ENCODE results near the gene CTNNAL1.

Gene CTNNAL1

GRCh38 chr9:109022873-109023272, 9.6 kb upstream of the CTNNAL1 start:
- DNase-seq: peak in 1 of 2 experiments; percentile 6

GRCh38 chr9:109020581-109021511, 7.5 kb upstream of the CTNNAL1 start:
- DNase-seq: no peak

- DNase-seq: no peak
Observed at GRCh38 chr9:109020113-109020512, 6.8 kb upstream of the CTNNAL1 start.

- DNase-seq: no peak
Observed at GRCh38 chr9:109019420-109019819, 6.1 kb upstream of the CTNNAL1 start.

GRCh38 chr9:109017493-109017892, 4.2 kb upstream of the CTNNAL1 start:
- no peak for DNase-seq

- DNase-seq: no peak
Observed at GRCh38 chr9:109017061-109017460, 3.8 kb upstream of the CTNNAL1 start.

GRCh38 chr9:109016132-109016531, 2.8 kb upstream of the CTNNAL1 start:
- DNase-seq: no peak

- DNase-seq: no peak
Observed at GRCh38 chr9:109014608-109015280, 1.4 kb upstream of the CTNNAL1 start.

- no peak for DNase-seq
Observed at GRCh38 chr9:109013679-109014607, 644 bp upstream of the CTNNAL1 start.

GRCh38 chr9:109012009-109012875, 1.1 kb downstream of the CTNNAL1 start:
- DNase-seq: peak in 1 of 2 experiments; percentile 36

GRCh38 chr9:109011231-109011671, 2.0 kb downstream of the CTNNAL1 start:
- DNase-seq: no peak

GRCh38 chr9:109010746-109011145, 2.6 kb downstream of the CTNNAL1 start:
- peak in 1 of 2 experiments; percentile 4 for DNase-seq

- DNase-seq: no peak
Observed at GRCh38 chr9:109005678-109006077, 7.6 kb downstream of the CTNNAL1 start.

GRCh38 chr9:109003116-109003515, 10.2 kb downstream of the CTNNAL1 start:
- no peak for DNase-seq

GRCh38 chr9:109002141-109002540, 11.2 kb downstream of the CTNNAL1 start:
- DNase-seq: no peak

- DNase-seq: no peak
Observed at GRCh38 chr9:109001275-109001676, 12.0 kb downstream of the CTNNAL1 start.

- DNase-seq: peak in 1 of 2 experiments; percentile 46
Observed at GRCh38 chr9:108997112-108997511, 16.2 kb downstream of the CTNNAL1 start.

GRCh38 chr9:108996643-108997042, 16.7 kb downstream of the CTNNAL1 start:
- peak; percentile 34 to 46 for DNase-seq

- no peak for DNase-seq
Observed at GRCh38 chr9:108994695-108995094, 18.6 kb downstream of the CTNNAL1 start.

- DNase-seq: no peak
Observed at GRCh38 chr9:108991479-108991878, 21.8 kb downstream of the CTNNAL1 start.

- DNase-seq: no peak
Observed at GRCh38 chr9:108983885-108984284, 29.4 kb downstream of the CTNNAL1 start.

- DNase-seq: no peak
Observed at GRCh38 chr9:108980893-108981292, 32.4 kb downstream of the CTNNAL1 start.

Data from NCI-H2081 (cell line).